ENCODE results near the gene RGL2. TPM values are rescaled to one million over a fixed set of nuclear protein-coding genes. Genes with fewer than 3 reads are reported as not detected.

Gene RGL2
- total and polyA plus RNA-seq, 2 of the 13 experiments (the other 11 are each of a cell fraction or from before 2014, with no cell fraction given) = 22.9 to 47.4 TPM

DNA sequence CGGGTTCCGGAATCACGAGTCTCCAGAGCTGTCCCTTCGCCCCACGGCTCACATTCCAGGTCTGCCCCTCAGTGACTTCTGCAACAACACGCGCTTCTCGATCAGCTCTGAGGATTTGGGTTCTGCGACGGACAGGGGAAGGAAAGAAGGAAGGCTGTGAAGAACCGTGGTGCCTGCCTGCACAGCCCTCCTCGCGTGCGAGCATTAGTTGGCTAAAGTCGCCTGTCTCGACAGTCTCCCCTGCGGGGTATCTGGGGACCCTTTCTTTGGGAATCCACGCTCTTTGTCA is 50.2 kb downstream of the RGL2 start (continued):
- TF ChIP-seq SP2 (CRISPR knock-in tag; IDR thresholded peaks at IDR 0.05) = no peak
- TF ChIP-seq, protein P1, sequence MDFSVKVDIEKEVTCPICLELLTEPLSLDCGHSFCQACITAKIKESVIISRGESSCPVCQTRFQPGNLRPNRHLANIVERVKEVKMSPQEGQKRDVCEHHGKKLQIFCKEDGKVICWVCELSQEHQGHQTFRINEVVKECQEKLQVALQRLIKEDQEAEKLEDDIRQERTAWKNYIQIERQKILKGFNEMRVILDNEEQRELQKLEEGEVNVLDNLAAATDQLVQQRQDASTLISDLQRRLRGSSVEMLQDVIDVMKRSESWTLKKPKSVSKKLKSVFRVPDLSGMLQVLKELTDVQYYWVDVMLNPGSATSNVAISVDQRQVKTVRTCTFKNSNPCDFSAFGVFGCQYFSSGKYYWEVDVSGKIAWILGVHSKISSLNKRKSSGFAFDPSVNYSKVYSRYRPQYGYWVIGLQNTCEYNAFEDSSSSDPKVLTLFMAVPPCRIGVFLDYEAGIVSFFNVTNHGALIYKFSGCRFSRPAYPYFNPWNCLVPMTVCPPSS (IDR thresholded peaks at IDR 0.05) = no peak
- TF ChIP-seq ZNF713 (CRISPR knock-in tag; IDR thresholded peaks at IDR 0.05) = no peak
- peak; percentile 93; the same call in 1 of the 2 replicates for TF ChIP-seq ZNF234 (CRISPR knock-in tag; conservative IDR thresholded peaks at IDR 0.05)
- no peak for TF ChIP-seq MLLT10 (CRISPR knock-in tag; IDR thresholded peaks at IDR 0.05)
- TF ChIP-seq EHMT2 (IDR thresholded peaks at IDR 0.05; ENCODE audit: borderline replicate concordance, low read depth, low read length) = no peak
- TF ChIP-seq HES4 (CRISPR knock-in tag; IDR thresholded peaks at IDR 0.05; ENCODE audit: borderline replicate concordance) = no peak
- TF ChIP-seq, protein P2, sequence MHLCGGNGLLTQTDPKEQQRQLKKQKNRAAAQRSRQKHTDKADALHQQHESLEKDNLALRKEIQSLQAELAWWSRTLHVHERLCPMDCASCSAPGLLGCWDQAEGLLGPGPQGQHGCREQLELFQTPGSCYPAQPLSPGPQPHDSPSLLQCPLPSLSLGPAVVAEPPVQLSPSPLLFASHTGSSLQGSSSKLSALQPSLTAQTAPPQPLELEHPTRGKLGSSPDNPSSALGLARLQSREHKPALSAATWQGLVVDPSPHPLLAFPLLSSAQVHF (CRISPR knock-in tag; IDR thresholded peaks at IDR 0.05) = no peak
- no peak for TF ChIP-seq ATF4 (CRISPR knock-in tag; IDR thresholded peaks at IDR 0.05)
- TF ChIP-seq ARHGAP35 (CRISPR knock-in tag; IDR thresholded peaks at IDR 0.05; ENCODE audit: borderline replicate concordance) = 0 out of 2 replicates have a peak, but pooled peaks have one; percentile 41
- peak; percentile 4; the same call in 1 of the 2 replicates for TF ChIP-seq DNMT1 (CRISPR knock-in tag; IDR thresholded peaks at IDR 0.05)
- no peak for TF ChIP-seq NFIC (IDR thresholded peaks at IDR 0.05; ENCODE audit: low read length)
- TF ChIP-seq FLYWCH1 (CRISPR knock-in tag; IDR thresholded peaks at IDR 0.05) = no peak
- TF ChIP-seq ZMYM2 (CRISPR knock-in tag; IDR thresholded peaks at IDR 0.05) = no peak
- TF ChIP-seq, protein P3, sequence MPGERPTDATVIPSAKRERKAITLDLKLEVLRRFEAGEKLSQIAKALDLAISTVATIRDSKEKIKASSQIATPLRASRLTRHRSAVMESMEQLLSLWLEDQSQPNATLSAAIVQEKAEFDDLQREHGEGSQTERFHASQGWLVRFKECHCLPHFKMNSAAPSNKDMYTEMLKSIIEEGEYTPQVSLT (CRISPR knock-in tag; IDR thresholded peaks at IDR 0.05; ENCODE audit: borderline replicate concordance, low read depth) = 0 out of 2 replicates have a peak, but pooled peaks have one; percentile 59
- TF ChIP-seq PHF5A (CRISPR knock-in tag; IDR thresholded peaks at IDR 0.05; ENCODE audit: low read depth, unreplicated experiment) = no peak
- TF ChIP-seq ZSCAN5A (CRISPR knock-in tag; IDR thresholded peaks at IDR 0.05; ENCODE audit: borderline replicate concordance) = no peak
- 0 out of 2 replicates have a peak, but pooled peaks have one; percentile 72 for TF ChIP-seq PAX8 (CRISPR knock-in tag; IDR thresholded peaks at IDR 0.05; ENCODE audit: borderline replicate concordance)
- TF ChIP-seq ZNF550 (CRISPR knock-in tag; IDR thresholded peaks at IDR 0.05; ENCODE audit: borderline replicate concordance) = peak; percentile 25
- TF ChIP-seq ZNF629 (CRISPR knock-in tag; conservative IDR thresholded peaks at IDR 0.05) = no peak
- TF ChIP-seq NFATC3 (CRISPR knock-in tag; IDR thresholded peaks at IDR 0.05) = 0 out of 2 replicates have a peak, but pooled peaks have one; percentile 31
- 0 out of 2 replicates have a peak, but pooled peaks have one; percentile 77 for TF ChIP-seq ZNF33A (CRISPR knock-in tag; IDR thresholded peaks at IDR 0.05; ENCODE audit: borderline replicate concordance)
- TF ChIP-seq KLF6 (CRISPR knock-in tag; IDR thresholded peaks at IDR 0.05) = no peak
- TF ChIP-seq ZNF766 (CRISPR knock-in tag; IDR thresholded peaks at IDR 0.05; ENCODE audit: borderline replicate concordance) = no peak
- peak; percentile 6; the same call in 1 of the 2 replicates for TF ChIP-seq KLF11 (CRISPR knock-in tag; IDR thresholded peaks at IDR 0.05)
- no peak for TF ChIP-seq TARDBP (CRISPR knock-in tag; IDR thresholded peaks at IDR 0.05)

All from HepG2 (cell line).